H9 (cell line): ENCODE data around the gene PPP2R3A. TPM values are rescaled to one million over a fixed set of nuclear protein-coding genes. Genes with fewer than 3 reads are reported as not detected.

Experiments used
- DNase-seq: peaks from one replicate; pipeline ENCODE4 v3.0.0-alpha.2; 2017
- H2AFZ ChIP-seq: one replicate; pipeline ENCODE4 v1.6.1; 2013; ENCODE audit warnings: mild to moderate bottlenecking, low read length, control low read depth, moderate library complexity
- H2AK5ac ChIP-seq: 2 replicates; pipeline ENCODE4 v1.6.1; 2013; ENCODE audit warnings: low read length, control low read depth, mixed read lengths; ENCODE audit not compliant: insufficient read length
- H2BK120ac ChIP-seq: one replicate; pipeline ENCODE4 v1.6.1; 2013; ENCODE audit warnings: low read depth, mild to moderate bottlenecking, low read length, control low read depth, inconsistent platforms; ENCODE audit not compliant: poor library complexity, severe bottlenecking
- H2BK12ac ChIP-seq: 2 replicates; pipeline ENCODE4 v1.6.1; 2013; ENCODE audit warnings: low read length, control low read depth, mixed read lengths, low read depth; ENCODE audit not compliant: insufficient read length
- H2BK15ac ChIP-seq: 2 replicates; pipeline ENCODE4 v1.6.1; 2013; ENCODE audit warnings: low read depth, low read length, control low read depth
- H2BK20ac ChIP-seq: one replicate; pipeline ENCODE4 v1.6.1; 2013; ENCODE audit warnings: low read depth, mild to moderate bottlenecking, low read length, control low read depth, inconsistent platforms; ENCODE audit not compliant: poor library complexity, severe bottlenecking
- H2BK5ac ChIP-seq: 2 replicates; pipeline ENCODE4 v1.6.1; 2013; ENCODE audit warnings: low read length, control low read depth, mixed read lengths; ENCODE audit not compliant: insufficient read length
- H3K14ac ChIP-seq: 2 replicates; pipeline ENCODE4 v1.6.1; 2013; ENCODE audit warnings: low read length, control low read depth; ENCODE audit not compliant: insufficient read depth
- H3K18ac ChIP-seq: 2 replicates; pipeline ENCODE4 v1.6.1; 2013; ENCODE audit warnings: low read depth, mild to moderate bottlenecking, mixed read lengths, low read length, control low read depth; ENCODE audit not compliant: insufficient read length
- H3K23ac ChIP-seq: 2 replicates; pipeline ENCODE4 v1.6.1; 2013; ENCODE audit warnings: low read length, control low read depth, mixed read lengths, low read depth; ENCODE audit not compliant: insufficient read length
- H3K23me2 ChIP-seq: 2 replicates; pipeline ENCODE4 v1.6.1; 2013; ENCODE audit warnings: low read depth, mild to moderate bottlenecking, mixed read lengths, low read length, control low read depth; ENCODE audit not compliant: insufficient read length, poor library complexity, severe bottlenecking
- H3K27ac ChIP-seq: 2 replicates; pipeline ENCODE4 v1.5.1; 2013; ENCODE audit warnings: low read length, control low read depth, mixed read lengths, low read depth; ENCODE audit not compliant: insufficient read length
- H3K27me3 ChIP-seq: 2 replicates; pipeline ENCODE4 v1.6.1; 2013; ENCODE audit warnings: low read length, control low read depth, inconsistent platforms; ENCODE audit not compliant: insufficient read depth
- H3K4ac ChIP-seq: 2 replicates; pipeline ENCODE4 v1.6.1; 2013; ENCODE audit warnings: low read depth, mild to moderate bottlenecking, control low read depth, inconsistent platforms, low read length, moderate library complexity
- H3K4me1 ChIP-seq: 2 replicates; pipeline ENCODE4 v1.6.1; 2013; ENCODE audit warnings: low read length, control low read depth, inconsistent platforms; ENCODE audit not compliant: insufficient read depth
- H3K4me2 ChIP-seq: 2 replicates; pipeline ENCODE4 v1.6.1; 2013; ENCODE audit warnings: low read length, control low read depth, mixed read lengths; ENCODE audit not compliant: insufficient read length, insufficient read depth
- H3K56ac ChIP-seq: 2 replicates; pipeline ENCODE4 v1.6.1; 2013; ENCODE audit warnings: low read depth, mild to moderate bottlenecking, mixed read lengths, low read length, control low read depth; ENCODE audit not compliant: insufficient read length
- H3K79me1 ChIP-seq: 2 replicates; pipeline ENCODE4 v1.6.1; 2013; ENCODE audit warnings: low read depth, mild to moderate bottlenecking, moderate library complexity, low read length, control low read depth, inconsistent platforms; ENCODE audit not compliant: insufficient read depth, poor library complexity, severe bottlenecking
- H3K79me2 ChIP-seq: 2 replicates; pipeline ENCODE4 v1.6.1; 2013; ENCODE audit warnings: low read length, control low read depth, inconsistent platforms; ENCODE audit not compliant: insufficient read depth
- H3K9ac ChIP-seq: 2 replicates; pipeline ENCODE4 v1.6.1; 2013; ENCODE audit warnings: low read length, control low read depth, mixed read lengths; ENCODE audit not compliant: insufficient read length; ENCODE audit errors: extremely low read depth
- H3K9me3 ChIP-seq: one replicate; pipeline ENCODE4 v1.6.1; 2013; ENCODE audit warnings: low read depth, low read length, inconsistent platforms; ENCODE audit not compliant: control insufficient read depth
- H3T11ph ChIP-seq: one replicate; pipeline ENCODE4 v1.6.1; 2013; ENCODE audit warnings: mild to moderate bottlenecking, low read length, control low read depth, inconsistent platforms
- H4K20me1 ChIP-seq: one replicate; pipeline ENCODE4 v1.6.1; 2013; ENCODE audit not compliant: control insufficient read depth, insufficient read length, insufficient read depth
- H4K5ac ChIP-seq: 2 replicates; pipeline ENCODE4 v1.6.1; 2013; ENCODE audit warnings: low read depth, mild to moderate bottlenecking, mixed read lengths, low read length, control low read depth; ENCODE audit not compliant: insufficient read length
- H4K8ac ChIP-seq: replicated peaks from 2 replicates; pipeline ENCODE4 v1.6.1; 2013; ENCODE audit warnings: low read length, control low read depth, mixed read lengths, low read depth; ENCODE audit not compliant: insufficient read length
- H4K91ac ChIP-seq: 2 replicates; pipeline ENCODE4 v1.6.1; 2013; ENCODE audit warnings: low read depth, mild to moderate bottlenecking, moderate library complexity, mixed read lengths, low read length, control low read depth; ENCODE audit not compliant: insufficient read length
- H3K27ac Mint-ChIP-seq, 3 experiments: 2 replicates in 2 of 3; 3 replicates in 1 of 3; pipeline ENCODE4 v1.8.0; 2020 to 2021; ENCODE audit warnings: mixed read lengths in 3 of 3, mild to moderate bottlenecking in 1 of 3, moderate library complexity in 1 of 3
- H3K27me3 Mint-ChIP-seq: 2 replicates; pipeline ENCODE4 v1.8.0; 2021; ENCODE audit warnings: low read depth, mild to moderate bottlenecking, moderate library complexity, mixed read lengths
- H3K36me3 Mint-ChIP-seq, 3 experiments: 2 replicates in 2 of 3; 3 replicates in 1 of 3; pipeline ENCODE4 v1.8.0; 2020 to 2021; ENCODE audit warnings: low read depth in 3 of 3, mixed read lengths in 3 of 3; ENCODE audit not compliant: insufficient read depth in 1 of 3
- H3K4me1 Mint-ChIP-seq, 2 experiments: 2 replicates each; pipeline ENCODE4 v1.8.0; 2020; ENCODE audit warnings: mixed read lengths in 2 of 2
- H3K4me3 Mint-ChIP-seq, 2 experiments: 2 replicates in 1 of 2; 3 replicates in 1 of 2; pipeline ENCODE4 v1.8.0; 2020 to 2021; ENCODE audit warnings: mild to moderate bottlenecking in 2 of 2, mixed read lengths in 2 of 2, moderate library complexity in 1 of 2
- H3K9me3 Mint-ChIP-seq, 2 experiments: 2 replicates in 1 of 2; 3 replicates in 1 of 2; pipeline ENCODE4 v1.8.0; 2020; ENCODE audit warnings: mild to moderate bottlenecking in 2 of 2, mixed read lengths in 2 of 2, moderate library complexity in 1 of 2
- CTCF ChIP-seq: fragments of 200-600 bp; sonication (generic); conservative IDR thresholded peaks from 3 replicates; pipeline ENCODE4 v1.8.0; 2021; ENCODE audit warnings: antibody characterized with exemption, mild to moderate bottlenecking
- WGBS: extraction: QIAGEN DNeasy Blood & Tissue Kit; methylation state at CpG from one replicate; pipeline ENCODE4 v1.1.7; 2013; ENCODE audit warnings: missing lambda C conversion rate, low lambda C conversion rate, mixed read lengths; ENCODE audit not compliant: insufficient read length; ENCODE audit errors: extremely low coverage; 5-methylcytosine and 5-hydroxymethylcytosine counted together
- total RNA-seq: library from RNA; stranded (reverse); gene quantifications from 2 replicates; pipeline ENCODE4 v1.2.1, GENCODE V29; 2021

The PPP2R3A gene
- total RNA-seq, 1 experiment from 2014 or later: 12.4 TPM

- Histone ChIP-seq H4K5ac (no peak overlapping the region), H2BK15ac (no peak overlapping the region; the same call in 1 of the 2 replicates), H3K27me3 (no peaks in the 10 kb centered on the region), H2BK5ac (no peak overlapping the region), H3K56ac (no peak overlapping the region), H2BK12ac (no peak overlapping the region), H3K18ac (no peak overlapping the region), H2BK120ac (no peak overlapping the region), H3K79me1 (peaks cover 6% of the 10 kb centered on the region), H3K4ac (no peak overlapping the region), H2AK5ac (no peak overlapping the region), H3K23ac (no peak overlapping the region), H2AFZ (no peak overlapping the region), H3K27ac (no peak overlapping the region), H3K14ac (no peak overlapping the region), H3K79me2 (no peaks in the 10 kb centered on the region), H3K23me2 (no peaks in the 10 kb centered on the region), H3K9ac (no peak overlapping the region), H3K4me1 (no peaks in the 10 kb centered on the region; the same call in 1 of the 2 replicates), H3K9me3 (no peaks in the 10 kb centered on the region), H2BK20ac (no peak overlapping the region), H4K20me1 (no peaks in the 10 kb centered on the region), H3T11ph (no peak overlapping the region), H3K4me2 (no peak overlapping the region), H4K91ac (no peak overlapping the region), H4K8ac (no peak overlapping the region)
- Mint-ChIP-seq H3K4me3 (no peak overlapping the region), H3K9me3 (no peaks in the 10 kb centered on the region), H3K36me3 (no peaks in the 10 kb centered on the region; a peak in 1 of 7 replicates), H3K4me1 (peaks cover 0 to 4% of the 10 kb centered on the region in 2 experiments; a peak in 1 of 4 replicates), H3K27ac (no peak overlapping the region), H3K27me3 (no peaks in the 10 kb centered on the region)
- TF ChIP-seq CTCF: no peak
- no peak for DNase-seq
- no CpG with 5 or more reads among the region's 2 CpGs for WGBS
Observed at GRCh38 chr3:135980343-135980742, 14.8 kb downstream of the PPP2R3A start.
